Measurements from ENCODE around the gene MARCHF6. TPM values are rescaled to one million over a fixed set of nuclear protein-coding genes. Genes with fewer than 3 reads are reported as not detected.
A peak's percentile ranks its signal among the peaks of the same experiment; 100 is the strongest.

Gene MARCHF6
- total and polyA plus RNA-seq, 2 donors (not counting 1 experiment from before 2014, with no cell fraction given): 69.0 to 201 TPM

DNA sequence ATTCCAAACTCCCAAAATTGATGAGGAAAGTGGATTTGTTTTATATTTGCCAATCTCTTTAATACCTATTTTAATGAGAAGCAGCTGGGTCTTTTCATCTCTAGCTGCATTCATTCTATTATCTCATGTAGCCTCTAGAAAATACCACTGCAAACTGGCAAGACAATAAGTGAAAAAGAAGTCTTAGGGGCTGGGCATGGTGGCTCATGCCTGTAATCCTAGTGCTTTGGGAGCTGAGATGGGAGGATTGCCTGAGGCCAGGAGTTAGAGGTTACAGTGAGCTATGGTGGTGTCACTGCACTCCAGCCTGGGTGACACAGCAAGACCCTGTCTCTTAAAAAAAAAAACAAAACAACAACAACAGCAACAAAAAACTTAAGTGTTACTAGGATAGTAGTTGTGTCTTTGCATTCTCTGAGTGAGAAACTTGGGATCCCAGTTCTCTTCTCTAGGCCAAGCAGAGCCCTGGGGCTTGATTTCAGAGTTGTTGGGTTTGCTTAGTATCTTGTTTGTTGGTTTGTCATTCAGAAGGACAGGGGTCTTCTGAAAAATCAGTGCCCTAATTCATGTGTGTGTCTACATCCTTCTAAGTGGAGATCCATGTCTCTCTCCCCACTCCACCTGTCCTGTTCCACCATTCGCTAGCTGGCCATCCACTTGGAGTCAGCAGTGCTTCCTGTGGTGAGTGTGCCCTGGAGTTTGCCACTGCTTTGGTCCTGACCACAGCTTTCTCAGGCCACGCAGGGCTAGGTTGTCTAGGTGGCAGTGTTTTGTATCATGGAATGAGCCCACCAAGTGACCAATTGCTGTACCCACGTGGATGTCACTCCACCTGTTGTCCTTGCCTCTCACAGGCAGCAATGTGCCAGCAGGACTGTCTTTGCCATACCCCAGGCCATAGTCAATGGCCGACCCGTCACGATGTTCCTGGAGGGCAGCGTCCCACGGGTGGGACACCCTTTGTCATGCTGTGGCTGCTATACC lies 19.5 kb downstream of the MARCHF6 start:
- ChIA-PET CTCF (no interaction called here), POLR2A (no interaction called here)
- peaks cover 82% of the 10 kb centered on the region for H3K79me2 ChIP-seq (ENCODE audit: control insufficient read depth, insufficient read depth, low read length)
- H3K27me3 ChIP-seq (replicated peaks in 1 of 4; ENCODE audit: control extremely low read depth in 1 of 4, control insufficient read depth in 3 of 4, insufficient read depth in 4 of 4, low read length in 3 of 4): no peaks in the 10 kb centered on the region
- H3K4me1 ChIP-seq (ENCODE audit: control insufficient read depth in 2 of 2, insufficient read depth in 2 of 2, low read length in 2 of 2): peaks cover 19 to 36% of the 10 kb centered on the region in 2 donors
- Mint-ChIP-seq H3K4me3 (no peak overlapping the region), H3K27ac (peak overlapping the region; percentile 46), H3K4me1 (peaks cover 76% of the 10 kb centered on the region), H3K9me3 (ENCODE audit: insufficient read depth) (no peaks in the 10 kb centered on the region), H3K27me3 (no peaks in the 10 kb centered on the region)
- 96% methylated on average over 7 of the region's 8 CpGs for WGBS (ENCODE audit: insufficient coverage)
- no peak overlapping the region for H3K4me2 ChIP-seq (replicated peaks; ENCODE audit: low read depth, low read length, poor library complexity, severe bottlenecking)
- intact Hi-C loops (cut with micrococcal nuclease): no loop called here
- TF ChIP-seq, protein P1, sequence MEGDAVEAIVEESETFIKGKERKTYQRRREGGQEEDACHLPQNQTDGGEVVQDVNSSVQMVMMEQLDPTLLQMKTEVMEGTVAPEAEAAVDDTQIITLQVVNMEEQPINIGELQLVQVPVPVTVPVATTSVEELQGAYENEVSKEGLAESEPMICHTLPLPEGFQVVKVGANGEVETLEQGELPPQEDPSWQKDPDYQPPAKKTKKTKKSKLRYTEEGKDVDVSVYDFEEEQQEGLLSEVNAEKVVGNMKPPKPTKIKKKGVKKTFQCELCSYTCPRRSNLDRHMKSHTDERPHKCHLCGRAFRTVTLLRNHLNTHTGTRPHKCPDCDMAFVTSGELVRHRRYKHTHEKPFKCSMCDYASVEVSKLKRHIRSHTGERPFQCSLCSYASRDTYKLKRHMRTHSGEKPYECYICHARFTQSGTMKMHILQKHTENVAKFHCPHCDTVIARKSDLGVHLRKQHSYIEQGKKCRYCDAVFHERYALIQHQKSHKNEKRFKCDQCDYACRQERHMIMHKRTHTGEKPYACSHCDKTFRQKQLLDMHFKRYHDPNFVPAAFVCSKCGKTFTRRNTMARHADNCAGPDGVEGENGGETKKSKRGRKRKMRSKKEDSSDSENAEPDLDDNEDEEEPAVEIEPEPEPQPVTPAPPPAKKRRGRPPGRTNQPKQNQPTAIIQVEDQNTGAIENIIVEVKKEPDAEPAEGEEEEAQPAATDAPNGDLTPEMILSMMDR (IDR thresholded peaks at IDR 0.05): no peak
- no peak for TF ChIP-seq EZH2 (IDR thresholded peaks at IDR 0.05; ENCODE audit: borderline replicate concordance, insufficient read depth, low read depth, low read length, poor library complexity, severe bottlenecking)
- H3K9me3 ChIP-seq (ENCODE audit: control extremely low read depth in 1 of 3, control insufficient read depth in 2 of 3, insufficient read depth in 1 of 3, low read length in 2 of 3): no peaks in the 10 kb centered on the region
- peak overlapping the region in 1 of 2 donors; percentile 19 for H3K27ac ChIP-seq (ENCODE audit: low read length in 2 of 2)
- ATAC-seq (ENCODE audit: low read depth) (no peak), DNase-seq (no peak)
- H2AFZ ChIP-seq (ENCODE audit: insufficient read depth, low read depth, low read length, poor library complexity, severe bottlenecking): no peak overlapping the region
- peaks cover 92% of the 10 kb centered on the region for H4K20me1 ChIP-seq (ENCODE audit: control insufficient read depth, insufficient read depth, low read length, poor library complexity, severe bottlenecking)
- no peak overlapping the region for H3K9ac ChIP-seq (ENCODE audit: low read length)
- H3K4me3 ChIP-seq (ENCODE audit: control extremely low read depth in 1 of 5, extremely low read depth in 1 of 5, insufficient read depth in 1 of 5, low read depth in 2 of 5, low read length in 4 of 5): no peak overlapping the region
- peaks cover 0 to 6% of the 10 kb centered on the region in 2 experiments for H3K36me3 ChIP-seq (replicated peaks in 1 of 2; ENCODE audit: control extremely low read depth in 1 of 2, control insufficient read depth in 1 of 2, extremely low read depth in 1 of 2, insufficient read depth in 2 of 2, low read length in 1 of 2)
